ENCODE results near the gene ADGRB3. TPM values are rescaled to one million over a fixed set of nuclear protein-coding genes. Genes with fewer than 3 reads are reported as not detected.
"Not testable (repeated sequence)": the region's sequence is repeated elsewhere in the genome, so short reads cannot be mapped to it uniquely, and the experiment has no call there.

ADGRB3 gene
- total RNA-seq, 1 experiment from 2014 or later, result 0.09 TPM

GRCh38 chr6:68673255-68673654 is 38.2 kb downstream of the ADGRB3 start:
- Mint-ChIP-seq H3K9me3 (ENCODE audit: low read depth, unreplicated experiment) (no peaks in the 10 kb centered on the region), H3K27me3 (ENCODE audit: unreplicated experiment) (no peaks in the 10 kb centered on the region), H3K4me3 (ENCODE audit: low read depth, unreplicated experiment) (no peak overlapping the region), H3K27ac (ENCODE audit: unreplicated experiment) (no peak overlapping the region), H3K4me1 (ENCODE audit: low read depth, unreplicated experiment) (no peaks in the 10 kb centered on the region), H3K36me3 (ENCODE audit: insufficient read depth, unreplicated experiment) (no peaks in the 10 kb centered on the region)
- intact Hi-C loops (cut with micrococcal nuclease; ENCODE audit: unreplicated experiment), result no loop called here
- no TSS peak for BruUV-seq (replicated peaks)
- TF ChIP-seq CTCF (IDR thresholded peaks at IDR 0.05; ENCODE audit: unreplicated experiment), result no peak
- DNase-seq, result no peak
- CTCF ChIA-PET, result no interaction called here

GRCh38 chr6:68675548-68675947 is 40.5 kb downstream of the ADGRB3 start:
- BruUV-seq (replicated peaks), result no TSS peak
- H3K27ac Mint-ChIP-seq (ENCODE audit: unreplicated experiment), result no peak overlapping the region
- no peak for TF ChIP-seq CTCF (IDR thresholded peaks at IDR 0.05; ENCODE audit: unreplicated experiment)
- no peaks in the 10 kb centered on the region for H3K9me3 Mint-ChIP-seq (ENCODE audit: low read depth, unreplicated experiment)
- CTCF ChIA-PET, result no interaction called here
- intact Hi-C loops (cut with micrococcal nuclease; ENCODE audit: unreplicated experiment), result no loop called here
- no peaks in the 10 kb centered on the region for H3K4me1 Mint-ChIP-seq (ENCODE audit: low read depth, unreplicated experiment)
- no peak for DNase-seq
- H3K27me3 Mint-ChIP-seq (ENCODE audit: unreplicated experiment), result no peaks in the 10 kb centered on the region
- no peak overlapping the region for H3K4me3 Mint-ChIP-seq (ENCODE audit: low read depth, unreplicated experiment)
- H3K36me3 Mint-ChIP-seq (ENCODE audit: insufficient read depth, unreplicated experiment), result no peaks in the 10 kb centered on the region

- H3K4me1 Mint-ChIP-seq (ENCODE audit: low read depth, unreplicated experiment), result not testable (repeated sequence)
Observed at GRCh38 chr6:68676094-68676493, 41.0 kb downstream of the ADGRB3 start.

GRCh38 chr6:68677058-68677457 is 42.0 kb downstream of the ADGRB3 start:
- H3K4me1 Mint-ChIP-seq (ENCODE audit: low read depth, unreplicated experiment), result no peaks in the 10 kb centered on the region
- no peak for DNase-seq
- H3K27me3 Mint-ChIP-seq (ENCODE audit: unreplicated experiment), result no peaks in the 10 kb centered on the region
- intact Hi-C loops (cut with micrococcal nuclease; ENCODE audit: unreplicated experiment), result no loop called here
- H3K9me3 Mint-ChIP-seq (ENCODE audit: low read depth, unreplicated experiment), result no peaks in the 10 kb centered on the region
- H3K27ac Mint-ChIP-seq (ENCODE audit: unreplicated experiment), result no peak overlapping the region
- no TSS peak for BruUV-seq (replicated peaks)
- H3K4me3 Mint-ChIP-seq (ENCODE audit: low read depth, unreplicated experiment), result no peak overlapping the region
- H3K36me3 Mint-ChIP-seq (ENCODE audit: insufficient read depth, unreplicated experiment), result no peaks in the 10 kb centered on the region
- TF ChIP-seq CTCF (IDR thresholded peaks at IDR 0.05; ENCODE audit: unreplicated experiment), result no peak
- CTCF ChIA-PET, result no interaction called here

More at GRCh38 chr6:68676094-68676493, 41.0 kb downstream of the ADGRB3 start:
- H3K36me3 Mint-ChIP-seq (ENCODE audit: insufficient read depth, unreplicated experiment); DNase-seq; CTCF ChIA-PET; intact Hi-C loops (cut with micrococcal nuclease; ENCODE audit: unreplicated experiment); BruUV-seq (replicated peaks); H3K27me3 Mint-ChIP-seq (ENCODE audit: unreplicated experiment); H3K27ac Mint-ChIP-seq (ENCODE audit: unreplicated experiment); H3K9me3 Mint-ChIP-seq (ENCODE audit: low read depth, unreplicated experiment); H3K4me3 Mint-ChIP-seq (ENCODE audit: low read depth, unreplicated experiment): not testable (repeated sequence)

GRCh38 chr6:68679399-68679798 is 44.3 kb downstream of the ADGRB3 start:
- no TSS peak for BruUV-seq (replicated peaks)
- H3K4me1 Mint-ChIP-seq (ENCODE audit: low read depth, unreplicated experiment), result no peaks in the 10 kb centered on the region
- no peaks in the 10 kb centered on the region for H3K36me3 Mint-ChIP-seq (ENCODE audit: insufficient read depth, unreplicated experiment)
- no peak for TF ChIP-seq CTCF (IDR thresholded peaks at IDR 0.05; ENCODE audit: unreplicated experiment)
- intact Hi-C loops (cut with micrococcal nuclease; ENCODE audit: unreplicated experiment), result no loop called here
- no peaks in the 10 kb centered on the region for H3K9me3 Mint-ChIP-seq (ENCODE audit: low read depth, unreplicated experiment)
- no peaks in the 10 kb centered on the region for H3K27me3 Mint-ChIP-seq (ENCODE audit: unreplicated experiment)
- H3K27ac Mint-ChIP-seq (ENCODE audit: unreplicated experiment), result no peak overlapping the region
- no peak for DNase-seq
- CTCF ChIA-PET, result no interaction called here
- H3K4me3 Mint-ChIP-seq (ENCODE audit: low read depth, unreplicated experiment), result no peak overlapping the region

All from Calu3 (cell line).